Measurements from ENCODE around the gene NKTR.

NKTR gene

GRCh38 chr3:42696356-42697288, 96.1 kb downstream of the NKTR start:
- no peak for DNase-seq (ENCODE audit: low read depth)

GRCh38 chr3:42697289-42698051, 97.0 kb downstream of the NKTR start:
- DNase-seq (ENCODE audit: low read depth), result no peak

Measured in stimulated activated CD8-positive, alpha-beta memory T cell treated with anti-CD3 and anti-CD28 coated beads, Interleukin-7, amount 100 ng/mL, for 24 hours (primary cell).